Panc1 (cell line): Measurements from ENCODE around the gene CDH13. TPM values are rescaled to one million over a fixed set of nuclear protein-coding genes. Genes with fewer than 3 reads are reported as not detected.

Source experiments
- ATAC-seq: fragments of 200-7000 bp; cut with Tn5 transposase; 2 replicates; pipeline ENCODE4 v1.9.1; 2020; ENCODE audit warnings: mild to moderate bottlenecking, moderate library complexity
- BruUV-seq: library from RNA; stranded (reverse); fragments of 400-500 nt; replicated peaks from 2 replicates; lab custom pipeline; 2021; lab: Mats Ljungman, UMichigan
- CTCF ChIA-PET: fragments of 300-600 bp; sonication (Branson Sonifier 250); formaldehyde crosslinking; loops from one replicate; lab custom pipeline; 2022; ENCODE audit warnings: antibody characterized with exemption; lab: Charles Lee
- POLR2A ChIA-PET: fragments of 300-600 bp; sonication (Branson Sonifier 250); formaldehyde crosslinking; loops from one replicate; lab custom pipeline; 2022; ENCODE audit warnings: antibody characterized with exemption; lab: Charles Lee
- DNase-seq: peaks from one replicate; pipeline ENCODE4 v3.0.0-alpha.2; 2010; ENCODE audit warnings: low read depth, low spot score
- H3K27ac ChIP-seq: 2 replicates; pipeline ENCODE4 v1.5.1; 2011; ENCODE audit warnings: mild to moderate bottlenecking, low read length, inconsistent platforms
- H3K27me3 ChIP-seq: fragments of 200-500 bp; sonication (Bioruptor generic); 2 replicates; pipeline ENCODE4 v1.6.0; 2014; ENCODE audit warnings: low read length, inconsistent platforms; ENCODE audit not compliant: control insufficient read depth, insufficient read depth
- H3K36me3 ChIP-seq: fragments of 200-500 bp; sonication (Bioruptor generic); 2 replicates; pipeline ENCODE4 v1.5.1; 2014; ENCODE audit warnings: inconsistent platforms, mild to moderate bottlenecking, low read length, moderate library complexity; ENCODE audit not compliant: control insufficient read depth, insufficient read depth
- H3K4me1 ChIP-seq: 2 replicates; pipeline ENCODE4 v1.5.1; 2011; ENCODE audit warnings: inconsistent platforms, mild to moderate bottlenecking, low read length, moderate library complexity; ENCODE audit not compliant: control insufficient read depth, insufficient read depth
- H3K4me3 ChIP-seq, 2 experiments: 2 replicates each; pipeline ENCODE4 v1.5.1; 2011 to 2012; ENCODE audit warnings: low read depth in 2 of 2, low read length in 2 of 2, mild to moderate bottlenecking in 2 of 2, inconsistent platforms in 1 of 2, moderate library complexity in 1 of 2
- H3K9me3 ChIP-seq: fragments of 200-500 bp; sonication (Bioruptor generic); 2 replicates; pipeline ENCODE4 v1.5.1; 2014; ENCODE audit warnings: low read depth, mild to moderate bottlenecking, inconsistent platforms, low read length, moderate library complexity; ENCODE audit not compliant: control insufficient read depth, insufficient read depth
- POLR2AphosphoS5 ChIP-seq: IDR thresholded peaks from 2 replicates; pipeline ENCODE4 v1.6.1; 2012; ENCODE audit warnings: mild to moderate bottlenecking, low read depth, low read length, moderate library complexity
- SIN3A ChIP-seq: IDR thresholded peaks from 2 replicates; pipeline ENCODE4 v1.6.1; 2012; ENCODE audit warnings: low read depth, mild to moderate bottlenecking, low read length, moderate library complexity, borderline replicate concordance; ENCODE audit not compliant: insufficient read depth
- TCF7L2 ChIP-seq: IDR thresholded peaks from 2 replicates; pipeline ENCODE4 v1.6.1; 2011; ENCODE audit warnings: mild to moderate bottlenecking, low read depth, low read length, inconsistent platforms
- in situ Hi-C: cut with HindIII; loops from 2 replicates; pipeline ENCODE4 v1.10.0; 2016; ENCODE audit warnings: low sequenced_read_pairs, low pct_unique_long_range_greater_than_20kb
- intact Hi-C: fragments of 100-400 bp; cut with micrococcal nuclease; formaldehyde crosslinking; loops from one replicate; pipeline ENCODE4 v1.10.0; 2022; ENCODE audit not compliant: unreplicated experiment
- total RNA-seq: library from RNA; stranded (reverse); gene quantifications from one replicate; pipeline ENCODE4 v1.2.1, GENCODE V29; 2021; ENCODE audit not compliant: unreplicated experiment
- TF ChIP-seq, protein P1 (sequence below): fragments of 450-650 bp; IDR thresholded peaks from 2 replicates; pipeline ENCODE4 v1.5.1; 2017; ENCODE audit warnings: mild to moderate bottlenecking
- TF ChIP-seq, protein P2 (sequence below), 2 experiments: IDR thresholded peaks; 2 replicates each; pipeline ENCODE4 v1.6.1; 2011 to 2012; ENCODE audit warnings: low read depth in 2 of 2, control low read depth in 1 of 2, low read length in 1 of 2, mild to moderate bottlenecking in 1 of 2, moderate library complexity in 1 of 2; ENCODE audit not compliant: insufficient read depth in 1 of 2

Gene CDH13
- total RNA-seq, 1 experiment from 2014 or later, result not detected

GRCh38 chr16:82843606-82844271, 217.0 kb downstream of the CDH13 start:
- intact Hi-C loops, result no loop called here
- no peaks in the 10 kb centered on the region for H3K4me1 ChIP-seq
- H3K4me3 ChIP-seq, result no peak overlapping the region
- H3K27me3 ChIP-seq, result no peaks in the 10 kb centered on the region
- H3K27ac ChIP-seq, result no peak overlapping the region
- ATAC-seq (no peak), DNase-seq (no peak)
- ChIA-PET CTCF (no interaction called here), POLR2A (no interaction called here)
- H3K36me3 ChIP-seq, result no peaks in the 10 kb centered on the region
- TF ChIP-seq, protein P1, sequence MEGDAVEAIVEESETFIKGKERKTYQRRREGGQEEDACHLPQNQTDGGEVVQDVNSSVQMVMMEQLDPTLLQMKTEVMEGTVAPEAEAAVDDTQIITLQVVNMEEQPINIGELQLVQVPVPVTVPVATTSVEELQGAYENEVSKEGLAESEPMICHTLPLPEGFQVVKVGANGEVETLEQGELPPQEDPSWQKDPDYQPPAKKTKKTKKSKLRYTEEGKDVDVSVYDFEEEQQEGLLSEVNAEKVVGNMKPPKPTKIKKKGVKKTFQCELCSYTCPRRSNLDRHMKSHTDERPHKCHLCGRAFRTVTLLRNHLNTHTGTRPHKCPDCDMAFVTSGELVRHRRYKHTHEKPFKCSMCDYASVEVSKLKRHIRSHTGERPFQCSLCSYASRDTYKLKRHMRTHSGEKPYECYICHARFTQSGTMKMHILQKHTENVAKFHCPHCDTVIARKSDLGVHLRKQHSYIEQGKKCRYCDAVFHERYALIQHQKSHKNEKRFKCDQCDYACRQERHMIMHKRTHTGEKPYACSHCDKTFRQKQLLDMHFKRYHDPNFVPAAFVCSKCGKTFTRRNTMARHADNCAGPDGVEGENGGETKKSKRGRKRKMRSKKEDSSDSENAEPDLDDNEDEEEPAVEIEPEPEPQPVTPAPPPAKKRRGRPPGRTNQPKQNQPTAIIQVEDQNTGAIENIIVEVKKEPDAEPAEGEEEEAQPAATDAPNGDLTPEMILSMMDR, result no peak
- no peak for TF ChIP-seq TCF7L2
- TF ChIP-seq SIN3A, result no peak
- TF ChIP-seq, protein P2, sequence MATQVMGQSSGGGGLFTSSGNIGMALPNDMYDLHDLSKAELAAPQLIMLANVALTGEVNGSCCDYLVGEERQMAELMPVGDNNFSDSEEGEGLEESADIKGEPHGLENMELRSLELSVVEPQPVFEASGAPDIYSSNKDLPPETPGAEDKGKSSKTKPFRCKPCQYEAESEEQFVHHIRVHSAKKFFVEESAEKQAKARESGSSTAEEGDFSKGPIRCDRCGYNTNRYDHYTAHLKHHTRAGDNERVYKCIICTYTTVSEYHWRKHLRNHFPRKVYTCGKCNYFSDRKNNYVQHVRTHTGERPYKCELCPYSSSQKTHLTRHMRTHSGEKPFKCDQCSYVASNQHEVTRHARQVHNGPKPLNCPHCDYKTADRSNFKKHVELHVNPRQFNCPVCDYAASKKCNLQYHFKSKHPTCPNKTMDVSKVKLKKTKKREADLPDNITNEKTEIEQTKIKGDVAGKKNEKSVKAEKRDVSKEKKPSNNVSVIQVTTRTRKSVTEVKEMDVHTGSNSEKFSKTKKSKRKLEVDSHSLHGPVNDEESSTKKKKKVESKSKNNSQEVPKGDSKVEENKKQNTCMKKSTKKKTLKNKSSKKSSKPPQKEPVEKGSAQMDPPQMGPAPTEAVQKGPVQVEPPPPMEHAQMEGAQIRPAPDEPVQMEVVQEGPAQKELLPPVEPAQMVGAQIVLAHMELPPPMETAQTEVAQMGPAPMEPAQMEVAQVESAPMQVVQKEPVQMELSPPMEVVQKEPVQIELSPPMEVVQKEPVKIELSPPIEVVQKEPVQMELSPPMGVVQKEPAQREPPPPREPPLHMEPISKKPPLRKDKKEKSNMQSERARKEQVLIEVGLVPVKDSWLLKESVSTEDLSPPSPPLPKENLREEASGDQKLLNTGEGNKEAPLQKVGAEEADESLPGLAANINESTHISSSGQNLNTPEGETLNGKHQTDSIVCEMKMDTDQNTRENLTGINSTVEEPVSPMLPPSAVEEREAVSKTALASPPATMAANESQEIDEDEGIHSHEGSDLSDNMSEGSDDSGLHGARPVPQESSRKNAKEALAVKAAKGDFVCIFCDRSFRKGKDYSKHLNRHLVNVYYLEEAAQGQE (IDR thresholded peaks at IDR 0.05; ENCODE audit: insufficient read depth in 1 of 2, low read depth in 2 of 2, low read length in 1 of 2), result no peak
- no peak for TF ChIP-seq POLR2AphosphoS5
- no peaks in the 10 kb centered on the region for H3K9me3 ChIP-seq
- BruUV-seq, result no TSS peak
- in situ Hi-C loops, result no loop called here

- Histone ChIP-seq H3K36me3 (no peaks in the 10 kb centered on the region), H3K27ac (no peak overlapping the region), H3K27me3 (no peaks in the 10 kb centered on the region), H3K4me1 (no peaks in the 10 kb centered on the region), H3K9me3 (no peaks in the 10 kb centered on the region), H3K4me3 (no peak overlapping the region)
- TF ChIP-seq POLR2AphosphoS5 (no peak), SIN3A (no peak), TCF7L2 (no peak)
- TF ChIP-seq, protein P1, result no peak
- TF ChIP-seq, protein P2 (IDR thresholded peaks at IDR 0.05; ENCODE audit: insufficient read depth in 1 of 2, low read depth in 2 of 2, low read length in 1 of 2), result no peak
- ATAC-seq (no peak), DNase-seq (no peak)
- intact Hi-C loops (no loop called here), in situ Hi-C loops (no loop called here)
- CTCF ChIA-PET, result no interaction called here
- no TSS peak for BruUV-seq
- POLR2A ChIA-PET, result no interaction called here
Observed at GRCh38 chr16:82845116-82845515, 218.3 kb downstream of the CDH13 start.
